NCI-H2081 (cell line): ENCODE results near the gene PTPRN2.

ENCODE experiments used
- DNase-seq, 2 experiments: peaks; one replicate each; lab custom pipeline; 2025; lab: John Stamatoyannopoulos, UW

PTPRN2 gene

DNA sequence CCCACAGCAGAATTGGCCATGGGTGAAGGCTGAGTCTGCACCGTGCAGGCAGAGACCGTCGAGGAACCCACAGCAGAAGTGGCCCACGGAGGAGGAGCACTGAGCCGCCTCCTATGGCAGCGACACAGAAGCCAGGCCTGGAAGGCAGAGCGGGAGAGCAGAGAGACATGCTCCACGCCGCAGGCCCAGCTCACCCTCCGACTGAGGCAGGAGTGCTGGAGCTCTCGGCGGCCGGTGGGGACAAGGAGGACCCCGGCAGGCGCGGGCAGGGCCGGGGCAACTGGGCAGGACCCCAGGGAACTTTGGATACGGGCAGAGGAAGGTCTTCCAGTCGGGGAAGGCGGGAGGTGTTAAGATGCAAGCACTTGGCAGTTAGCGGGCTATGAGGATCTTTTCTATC is 830.4 kb downstream of the PTPRN2 start:
- DNase-seq = no peak

DNA sequence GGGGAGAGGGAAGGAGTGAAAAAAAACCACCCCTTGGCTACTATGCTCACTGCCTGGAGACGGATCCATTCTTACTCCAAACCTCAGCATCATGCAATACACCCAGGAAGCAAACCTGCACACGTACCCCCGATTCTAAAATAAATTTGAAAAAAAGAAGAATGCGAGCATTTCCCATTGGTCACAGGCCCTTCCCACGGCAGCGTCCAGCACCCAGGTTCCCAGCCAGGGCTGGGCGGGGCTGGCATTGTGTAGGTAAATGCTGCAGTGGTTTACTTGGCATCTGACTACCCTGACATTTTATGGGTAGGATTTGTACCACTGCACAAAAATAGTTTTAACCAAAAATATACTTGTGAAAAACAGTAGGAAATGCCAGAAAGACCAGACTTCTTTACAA is 831.9 kb downstream of the PTPRN2 start:
- DNase-seq = no peak

DNA sequence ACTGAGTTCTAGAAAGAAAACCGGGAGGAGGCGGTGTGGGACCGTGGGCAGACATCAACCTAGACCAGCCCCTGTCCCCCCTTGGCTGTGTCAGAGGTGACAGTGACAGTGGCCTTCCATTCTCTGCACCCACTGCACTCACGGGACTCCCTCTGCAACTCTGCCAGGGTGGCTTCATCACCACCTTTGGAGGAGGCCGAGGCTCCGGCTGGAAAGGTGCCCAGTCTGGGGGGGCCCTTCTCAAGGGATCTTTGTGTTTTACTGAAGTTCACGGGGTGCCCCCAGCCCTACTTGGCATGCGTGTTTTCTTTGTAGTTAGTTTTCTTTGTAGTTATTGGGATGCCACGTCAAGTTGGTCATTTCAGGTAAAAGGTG is 833.2 kb downstream of the PTPRN2 start:
- DNase-seq = no peak

DNA sequence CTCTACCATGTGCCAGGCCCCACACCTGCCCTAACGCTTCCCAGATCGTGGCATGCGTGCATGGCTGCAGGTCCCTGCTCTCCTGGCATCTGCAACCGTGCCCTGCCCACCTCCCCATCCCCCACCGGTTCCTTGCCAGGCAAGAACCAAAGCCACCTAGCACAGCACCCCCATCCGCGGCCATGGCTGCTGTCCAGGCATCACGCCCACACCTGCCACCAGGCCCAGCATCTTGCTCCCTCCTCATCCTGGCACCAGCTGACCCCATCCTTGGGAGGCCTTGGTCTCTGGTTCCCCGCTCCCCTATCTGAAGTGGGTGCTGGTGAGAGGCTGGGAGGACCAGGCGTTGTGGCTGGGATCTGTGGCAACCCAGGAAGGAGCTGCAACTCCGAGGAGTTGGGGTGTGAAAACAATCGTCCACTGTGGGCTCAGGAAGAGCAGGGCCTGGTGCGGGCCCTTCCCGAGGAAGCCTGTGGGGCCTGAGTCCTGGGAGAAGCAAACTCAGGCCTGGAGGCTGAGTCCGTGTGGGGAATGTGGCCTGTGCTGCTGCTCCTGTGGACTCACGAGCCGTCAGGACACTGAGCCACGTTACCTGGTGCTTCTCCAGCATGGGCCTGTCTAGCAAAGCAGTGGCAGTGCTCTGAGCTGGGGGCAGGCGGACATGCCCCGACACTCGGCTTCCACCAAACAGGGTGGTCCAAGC is 833.8 kb downstream of the PTPRN2 start:
- DNase-seq = no peak

- no peak for DNase-seq
These were observed 834.8 kb downstream of the PTPRN2 start for GRCh38 chr7:157752832-157753291.

DNA sequence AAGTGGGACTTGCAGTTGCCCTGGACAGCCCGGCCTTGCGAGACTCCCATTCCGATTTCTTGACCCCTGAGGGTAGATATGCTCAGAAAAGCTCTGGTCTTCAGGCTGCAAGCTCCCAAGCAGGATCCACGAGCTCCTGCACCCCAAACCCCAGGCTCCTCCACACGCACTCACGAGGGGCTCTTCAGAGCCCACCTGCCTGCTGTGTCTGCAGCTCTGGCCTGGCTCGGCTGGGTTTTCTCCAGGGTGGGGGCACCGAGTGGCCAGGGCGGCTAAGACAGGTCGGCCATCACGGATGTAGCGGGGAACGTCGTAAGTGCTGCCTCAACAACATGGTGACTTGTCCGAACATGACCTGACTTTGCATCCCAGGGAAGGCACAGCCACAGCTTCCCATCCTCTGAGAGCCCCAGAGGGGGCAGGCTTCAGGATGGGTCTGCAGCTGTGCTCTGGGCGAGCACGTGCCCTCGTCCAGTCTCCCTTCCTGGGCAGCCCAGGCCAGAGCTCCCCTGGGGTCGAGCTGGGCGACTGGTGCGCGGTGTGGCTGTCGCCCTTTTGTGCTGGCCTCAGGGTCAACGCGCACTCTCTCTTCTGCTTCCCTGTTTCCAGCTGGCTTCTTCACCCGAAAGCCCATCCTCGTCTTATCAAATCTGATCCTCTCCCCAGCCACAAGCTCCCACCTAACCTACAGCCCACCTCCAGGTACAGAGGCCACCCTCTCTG is 835.5 kb downstream of the PTPRN2 start:
- DNase-seq = no peak

- DNase-seq = peak in 1 of 2 experiments; percentile 27
These were observed 836.2 kb downstream of the PTPRN2 start for GRCh38 chr7:157751406-157751805.

- no peak for DNase-seq
These were observed 837.3 kb downstream of the PTPRN2 start for GRCh38 chr7:157750291-157750690.

DNA sequence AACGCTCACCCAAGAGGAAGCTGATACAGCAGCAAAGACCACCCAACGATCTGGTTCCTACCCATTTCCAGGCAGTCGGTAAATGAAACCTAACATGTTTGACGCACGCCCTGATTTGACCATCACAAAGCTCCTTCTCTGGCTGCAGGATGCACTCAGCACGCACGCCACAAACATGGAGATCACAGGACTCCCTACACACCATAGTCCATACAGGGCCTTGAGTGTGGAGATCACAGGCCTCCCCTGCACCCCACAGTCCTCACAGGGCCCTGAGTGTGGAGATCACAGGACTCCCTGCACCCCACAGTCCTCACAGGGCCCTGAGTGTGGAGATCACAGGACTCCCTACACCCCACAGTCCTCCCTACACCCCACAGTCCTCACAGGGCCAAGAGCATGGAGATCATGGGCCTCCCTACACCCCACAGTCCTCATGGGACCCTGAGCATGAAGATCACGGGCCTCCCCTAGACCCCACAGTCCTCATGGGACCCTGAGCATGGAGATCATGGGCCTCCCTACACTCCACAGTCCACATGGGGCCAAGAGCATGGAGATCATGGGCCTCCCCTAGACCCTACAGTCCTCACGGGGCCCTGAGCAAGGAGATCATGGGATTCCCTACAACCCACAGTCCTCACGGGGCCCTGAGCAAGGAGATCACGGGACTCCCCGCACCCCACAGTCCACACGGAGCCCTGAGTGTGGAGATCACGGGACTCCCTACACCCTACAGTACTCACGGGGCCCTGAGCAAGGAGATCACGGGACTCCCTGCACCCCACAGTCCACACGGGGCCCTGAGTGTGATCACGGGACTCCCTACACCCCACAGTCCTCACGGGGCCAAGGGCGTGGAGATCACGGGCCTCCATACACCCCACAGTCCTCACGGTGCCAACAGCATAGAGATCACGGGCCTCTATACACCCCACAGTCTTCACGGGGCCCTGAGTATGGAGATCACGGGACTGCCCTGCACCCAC is 841.6 kb downstream of the PTPRN2 start:
- DNase-seq = no peak

- no peak for DNase-seq
These were observed 842.6 kb downstream of the PTPRN2 start for GRCh38 chr7:157744786-157745601.

DNA sequence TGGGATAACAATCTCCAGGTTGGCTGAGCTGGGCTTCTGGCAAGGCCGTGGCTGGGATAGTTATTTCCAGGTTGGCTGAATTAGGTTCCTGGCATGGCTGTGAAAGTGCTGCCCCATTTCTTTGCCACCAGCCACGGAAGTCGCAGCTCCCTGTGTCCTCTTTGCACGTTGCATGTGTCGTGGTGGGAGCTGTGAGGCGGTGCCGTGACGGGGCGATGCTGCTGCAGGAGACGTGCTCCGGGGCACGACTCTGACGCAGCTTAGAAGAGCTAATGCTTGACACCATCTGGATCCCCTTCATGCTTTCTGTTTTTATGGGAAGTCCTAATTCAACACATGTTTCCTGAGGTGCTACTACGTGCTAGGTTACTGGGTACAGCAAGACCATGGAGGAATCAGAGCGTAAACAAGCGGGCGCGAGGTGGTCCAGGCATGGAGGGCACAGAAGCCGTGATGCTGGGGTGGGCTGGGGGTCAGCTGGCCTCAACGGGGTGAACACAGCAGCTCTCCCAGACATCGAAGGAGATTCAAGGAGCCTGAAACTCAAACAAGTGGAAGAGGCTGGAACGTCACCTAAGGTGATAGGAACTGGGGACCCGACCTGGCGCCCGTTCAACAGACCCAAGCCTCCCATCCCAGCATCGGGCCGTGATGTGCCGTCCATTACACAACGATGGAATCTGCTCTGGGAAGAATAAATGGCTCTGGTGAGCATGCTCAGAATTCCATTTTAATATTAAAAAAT is 843.7 kb downstream of the PTPRN2 start:
- DNase-seq = no peak

GRCh38 chr7:157740251-157740798 is 847.3 kb downstream of the PTPRN2 start:
- DNase-seq = no peak

GRCh38 chr7:157739650-157740049 is 848.0 kb downstream of the PTPRN2 start:
- no peak for DNase-seq

- DNase-seq = no peak
These were observed 848.6 kb downstream of the PTPRN2 start for GRCh38 chr7:157739031-157739430.

DNA sequence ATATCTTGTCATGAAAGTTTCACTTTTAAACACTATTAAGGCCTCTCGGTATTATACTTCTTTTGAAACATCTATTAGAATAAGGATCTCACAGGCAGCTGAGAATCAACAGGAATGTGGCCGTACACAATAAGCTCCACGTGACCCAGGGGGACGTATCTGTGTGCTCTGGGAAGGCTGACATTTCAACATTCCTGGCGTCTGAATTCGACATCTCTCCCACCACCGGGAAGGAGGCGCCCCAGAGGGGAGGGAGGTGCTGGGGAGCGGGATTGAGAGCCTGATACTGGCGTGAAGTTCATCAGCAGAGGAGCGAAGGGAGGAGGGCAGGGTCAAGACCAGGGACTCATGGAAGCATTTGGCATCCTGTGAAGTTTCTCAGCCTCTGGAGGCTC is 849.6 kb downstream of the PTPRN2 start:
- no peak for DNase-seq

DNA sequence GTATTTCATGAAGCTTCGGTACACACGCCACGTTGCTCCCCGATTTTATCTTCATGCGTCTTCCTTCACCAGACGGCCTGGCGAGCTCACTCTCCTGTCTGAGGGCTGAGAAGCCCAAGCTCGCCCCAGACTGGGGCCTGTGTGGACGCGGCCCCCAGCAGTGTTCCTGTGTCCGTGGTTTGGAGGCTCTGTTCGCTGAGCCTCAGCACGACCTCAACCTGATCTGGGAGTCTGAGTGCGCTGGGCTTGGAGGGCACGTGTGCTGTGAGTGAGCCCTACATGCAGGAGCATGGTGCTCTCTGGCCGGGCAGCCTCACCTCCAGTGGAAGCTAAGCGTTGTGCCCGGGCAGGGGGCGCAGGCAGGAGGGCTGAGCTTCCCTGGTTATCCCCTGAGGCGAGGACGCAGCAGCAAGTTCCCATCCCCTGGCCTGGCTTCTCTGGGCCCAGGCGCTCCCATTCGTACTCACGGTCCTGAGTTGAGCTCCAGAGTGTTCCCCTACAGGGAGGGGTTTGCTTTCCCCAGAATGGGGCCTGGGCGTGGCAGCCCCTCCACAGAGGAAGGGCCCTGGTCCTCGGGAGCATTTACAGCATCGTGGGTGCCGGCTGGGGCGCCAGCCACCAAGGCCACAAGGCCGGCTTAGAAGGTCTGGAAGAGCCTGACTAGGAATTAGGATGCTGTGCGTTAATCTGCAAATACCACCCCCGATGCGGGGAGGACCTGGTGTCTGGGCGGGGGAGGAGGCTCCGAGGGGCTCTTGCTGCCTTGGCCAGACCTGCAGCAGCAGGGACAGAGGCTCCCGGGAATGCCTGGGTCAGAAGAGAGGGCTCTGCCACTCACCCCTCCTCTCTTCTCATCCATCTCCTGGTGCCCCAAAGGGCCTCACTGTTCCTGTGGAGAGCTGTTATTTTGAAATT is 850.2 kb downstream of the PTPRN2 start:
- DNase-seq = no peak

- no peak for DNase-seq
These were observed 851.3 kb downstream of the PTPRN2 start for GRCh38 chr7:157736341-157736740.

- no peak for DNase-seq
These were observed 851.8 kb downstream of the PTPRN2 start for GRCh38 chr7:157735826-157736225.
